ENCODE data around the gene ZNF215.

The ZNF215 gene

GRCh38 chr11:6986487-6986886 is 60.3 kb downstream of the ZNF215 start:
- no peaks in the 10 kb centered on the region for H3K9me3 Mint-ChIP-seq
- no peaks in the 10 kb centered on the region for H3K4me1 Mint-ChIP-seq
- no peak for ATAC-seq
- H3K27ac Mint-ChIP-seq: no peak overlapping the region
- no peak overlapping the region for H3K4me3 Mint-ChIP-seq
- DNase-seq: no peak
- H3K36me3 Mint-ChIP-seq (ENCODE audit: low read depth): no peaks in the 10 kb centered on the region
- peaks cover 2% of the 10 kb centered on the region for H3K27me3 Mint-ChIP-seq

- H3K27me3 Mint-ChIP-seq: no peaks in the 10 kb centered on the region
- DNase-seq (no peak), ATAC-seq (no peak)
- no peak overlapping the region for H3K27ac Mint-ChIP-seq
- no peaks in the 10 kb centered on the region for H3K9me3 Mint-ChIP-seq
- H3K4me3 Mint-ChIP-seq: no peak overlapping the region
- H3K36me3 Mint-ChIP-seq (ENCODE audit: low read depth): no peaks in the 10 kb centered on the region
- H3K4me1 Mint-ChIP-seq: no peaks in the 10 kb centered on the region
Measured at GRCh38 chr11:6988506-6988905, 62.3 kb downstream of the ZNF215 start.

GRCh38 chr11:6991227-6991626 is 65.0 kb downstream of the ZNF215 start:
- no peak overlapping the region for H3K27ac Mint-ChIP-seq
- H3K4me1 Mint-ChIP-seq: no peaks in the 10 kb centered on the region
- DNase-seq (no peak), ATAC-seq (no peak)
- H3K36me3 Mint-ChIP-seq (ENCODE audit: low read depth): no peaks in the 10 kb centered on the region
- H3K4me3 Mint-ChIP-seq: no peak overlapping the region
- H3K27me3 Mint-ChIP-seq: peaks cover 5% of the 10 kb centered on the region
- H3K9me3 Mint-ChIP-seq: no peaks in the 10 kb centered on the region

- H3K4me1 Mint-ChIP-seq: no peaks in the 10 kb centered on the region
Measured at GRCh38 chr11:6992026-6992425, 65.8 kb downstream of the ZNF215 start.

GRCh38 chr11:6992457-6993417 is 66.5 kb downstream of the ZNF215 start:
- DNase-seq (no peak), ATAC-seq (no peak)
- Mint-ChIP-seq H3K4me3 (no peak overlapping the region), H3K9me3 (no peaks in the 10 kb centered on the region), H3K4me1 (no peaks in the 10 kb centered on the region), H3K27me3 (peaks cover 5% of the 10 kb centered on the region), H3K27ac (no peak overlapping the region), H3K36me3 (ENCODE audit: low read depth) (no peaks in the 10 kb centered on the region)

More at GRCh38 chr11:6992026-6992425, 65.8 kb downstream of the ZNF215 start:
- ATAC-seq (no peak), DNase-seq (no peak)
- H3K4me3 Mint-ChIP-seq: no peak overlapping the region
- H3K27ac Mint-ChIP-seq: no peak overlapping the region
- H3K27me3 Mint-ChIP-seq: peaks cover 5% of the 10 kb centered on the region
- H3K9me3 Mint-ChIP-seq: no peaks in the 10 kb centered on the region
- H3K36me3 Mint-ChIP-seq (ENCODE audit: low read depth): no peaks in the 10 kb centered on the region

GRCh38 chr11:6995703-6996102 is 69.5 kb downstream of the ZNF215 start:
- ATAC-seq: no peak
- H3K27me3 Mint-ChIP-seq: peaks cover 11% of the 10 kb centered on the region
- no peaks in the 10 kb centered on the region for H3K4me1 Mint-ChIP-seq
- H3K27ac Mint-ChIP-seq: no peak overlapping the region
- no peak overlapping the region for H3K4me3 Mint-ChIP-seq
- no peaks in the 10 kb centered on the region for H3K9me3 Mint-ChIP-seq
- no peak for DNase-seq
- no peaks in the 10 kb centered on the region for H3K36me3 Mint-ChIP-seq (ENCODE audit: low read depth)

GRCh38 chr11:7004482-7004881 is 78.3 kb downstream of the ZNF215 start:
- DNase-seq (no peak), ATAC-seq (no peak)
- H3K9me3 Mint-ChIP-seq: no peaks in the 10 kb centered on the region
- no peak overlapping the region for H3K4me3 Mint-ChIP-seq
- no peaks in the 10 kb centered on the region for H3K4me1 Mint-ChIP-seq
- H3K27me3 Mint-ChIP-seq: peaks cover 10% of the 10 kb centered on the region
- no peak overlapping the region for H3K27ac Mint-ChIP-seq
- no peaks in the 10 kb centered on the region for H3K36me3 Mint-ChIP-seq (ENCODE audit: low read depth)
